A549 (cell line): ENCODE data around the gene DOC2A. TPM values are rescaled to one million over a fixed set of nuclear protein-coding genes. Genes with fewer than 3 reads are reported as not detected.

Source experiments
- ATAC-seq, 2 experiments: fragments of 200-7000 bp in 1 of 2; fragments of >200 bp in 1 of 2; cut with Nextera tagmentation in 1 of 2; cut with Tn5 transposase in 1 of 2; 3 replicates each; pipeline versions ENCODE4 v1.8.0 to v1.9.1; 2018 to 2020; ENCODE audit warnings: mild to moderate bottlenecking in 1 of 2, moderate library complexity in 1 of 2
- CTCF ChIA-PET: fragments of 300-600 bp; sonication (Branson Sonifier 250); formaldehyde crosslinking; extraction: SDS; loops from one replicate; lab custom pipeline; 2021; ENCODE audit warnings: antibody characterized with exemption, inconsistent platforms; lab: Yijun Ruan, JAX
- POLR2A ChIA-PET: fragments of 350-600 bp; formaldehyde crosslinking; extraction: SDS; loops from one replicate; lab custom pipeline; 2021; ENCODE audit warnings: antibody characterized with exemption, inconsistent platforms; lab: Yijun Ruan, JAX
- DNase-seq, 2 experiments: peaks; one replicate each; pipeline versions ENCODE4 v3.0.0 to v3.0.0-alpha.2; 2011 to 2016; ENCODE audit warnings: low read depth in 1 of 2, low spot score in 1 of 2
- FAIRE-seq: peaks from 2 replicates; lab custom pipeline; 2011; peaks lifted over from hg19 to GRCh38; lab: Jason Lieb, UNC
- H3K27ac ChIP-seq, 2 experiments: fragments of >200 bp; sonication (Bioruptor Twin); formaldehyde crosslinking; 3 replicates each; pipeline ENCODE4 v1.5.1; 2016 to 2017
- H3K4me1 ChIP-seq: fragments of >200 bp; sonication (Bioruptor Twin); formaldehyde crosslinking; 3 replicates; pipeline ENCODE4 v1.6.1; 2016
- H3K4me2 ChIP-seq: fragments of >200 bp; sonication (Bioruptor Twin); formaldehyde crosslinking; 3 replicates; pipeline ENCODE4 v1.6.1; 2016
- H3K4me3 ChIP-seq: fragments of >200 bp; sonication (Bioruptor Twin); formaldehyde crosslinking; 3 replicates; pipeline ENCODE4 v1.5.1; 2016
- H3K9me3 ChIP-seq: fragments of >200 bp; sonication (Bioruptor Twin); formaldehyde crosslinking; 3 replicates; pipeline ENCODE4 v1.6.1; 2016
- ATOH8 ChIP-seq: fragments of 250-450 bp; sonication (Bioruptor Pico); IDR thresholded peaks from 2 replicates; pipeline ENCODE4 v1.5.0; 2020; ENCODE audit warnings: low read depth, mild to moderate bottlenecking, moderate library complexity
- BCL3 ChIP-seq: fragments of >200 bp; sonication (Bioruptor Twin); formaldehyde crosslinking; IDR thresholded peaks from 3 replicates; pipeline ENCODE4 v1.6.1; 2016
- CBX2 ChIP-seq: fragments of 200-600 bp; sonication (generic); IDR thresholded peaks from 2 replicates; pipeline ENCODE4 v1.6.1; 2016; ENCODE audit warnings: low read depth, mild to moderate bottlenecking, borderline replicate concordance
- CBX8 ChIP-seq: fragments of 200-600 bp; sonication (generic); IDR thresholded peaks from 2 replicates; pipeline ENCODE4 v1.6.1; 2016
- E2F6 ChIP-seq: IDR thresholded peaks from 2 replicates; pipeline ENCODE4 v1.6.1; 2012; ENCODE audit warnings: low read depth, borderline replicate concordance
- HEYL ChIP-seq: fragments of 250-450 bp; sonication (Bioruptor Pico); IDR thresholded peaks from 2 replicates; pipeline ENCODE4 v1.8.0; 2021; ENCODE audit warnings: mild to moderate bottlenecking, moderate library complexity
- HOXA7 ChIP-seq: fragments of 250-450 bp; sonication (Bioruptor Pico); IDR thresholded peaks from 2 replicates; pipeline ENCODE4 v1.5.0; 2020; ENCODE audit warnings: mild to moderate bottlenecking, moderate library complexity
- KDM5A ChIP-seq: fragments of 200-600 bp; sonication (generic); IDR thresholded peaks from 2 replicates; pipeline ENCODE4 v1.6.1; 2016; ENCODE audit warnings: antibody characterized with exemption, mild to moderate bottlenecking
- MYC ChIP-seq: IDR thresholded peaks from 2 replicates; pipeline ENCODE4 v1.6.1; 2012; ENCODE audit warnings: mild to moderate bottlenecking, inconsistent platforms, low read length, improper control_type of control experiment, borderline replicate concordance
- NFE2L2 ChIP-seq: fragments of 150-350 bp; conservative IDR thresholded peaks from 2 replicates; pipeline ENCODE4 v1.6.1; 2014; ENCODE audit warnings: low read length
- RCOR1 ChIP-seq: fragments of 150-350 bp; IDR thresholded peaks from 2 replicates; pipeline ENCODE4 v1.6.1; 2014; ENCODE audit warnings: antibody characterized with exemption, low read length, low read depth
- SMC3 ChIP-seq: fragments of >200 bp; sonication (Bioruptor Twin); formaldehyde crosslinking; IDR thresholded peaks from 3 replicates; pipeline ENCODE4 v1.6.1; 2018; ENCODE audit warnings: inconsistent platforms
- TFCP2L1 ChIP-seq: fragments of 250-450 bp; sonication (Bioruptor Pico); IDR thresholded peaks from 2 replicates; pipeline ENCODE4 v1.5.0; 2021; ENCODE audit warnings: mild to moderate bottlenecking
- TP53 ChIP-seq: fragments of 250-450 bp; sonication (Bioruptor Pico); IDR thresholded peaks from 2 replicates; pipeline ENCODE4 v1.5.0; 2021; ENCODE audit warnings: mild to moderate bottlenecking, moderate library complexity
- ZFP36 ChIP-seq: fragments of 450-650 bp; IDR thresholded peaks from 2 replicates; pipeline ENCODE4 v1.6.1; 2014; ENCODE audit warnings: borderline replicate concordance; ENCODE audit not compliant: partially characterized antibody
- ZNF302 ChIP-seq: fragments of 250-450 bp; sonication (Bioruptor Pico); IDR thresholded peaks from 2 replicates; pipeline ENCODE4 v1.9.0; 2021; ENCODE audit warnings: inconsistent platforms, mild to moderate bottlenecking, moderate library complexity
- WGBS: methylation state at CpG from one replicate; pipeline ENCODE4 v1.1.6; 2017; ENCODE audit errors: missing lambda C conversion rate; 5-methylcytosine and 5-hydroxymethylcytosine counted together
- polyA plus RNA-seq, 4 experiments: library from polyadenylated mRNA; depleted of rRNA in 3 of 4; stranded (reverse); fragments of >200 nt; fragmentation: RNase III in 1 of 4; extraction: RNeasy Plus Mini Kit Qiagen cat#74134 plus additional on column Dnase treatment in 1 of 4; gene quantifications; 2 replicates in 3 of 4; 3 replicates in 1 of 4; pipeline ENCODE4 v1.2.3, GENCODE V29; 2011 to 2017
- TF ChIP-seq, protein P1 (sequence below): fragments of >200 bp; sonication (Bioruptor Twin); formaldehyde crosslinking; IDR thresholded peaks from 3 replicates; pipeline ENCODE4 v1.5.1; 2016

The DOC2A gene
- polyA plus RNA-seq, 2 of the 4 experiments (the other 2 are of a cell fraction), result 2.5 to 5.5 TPM

DNA sequence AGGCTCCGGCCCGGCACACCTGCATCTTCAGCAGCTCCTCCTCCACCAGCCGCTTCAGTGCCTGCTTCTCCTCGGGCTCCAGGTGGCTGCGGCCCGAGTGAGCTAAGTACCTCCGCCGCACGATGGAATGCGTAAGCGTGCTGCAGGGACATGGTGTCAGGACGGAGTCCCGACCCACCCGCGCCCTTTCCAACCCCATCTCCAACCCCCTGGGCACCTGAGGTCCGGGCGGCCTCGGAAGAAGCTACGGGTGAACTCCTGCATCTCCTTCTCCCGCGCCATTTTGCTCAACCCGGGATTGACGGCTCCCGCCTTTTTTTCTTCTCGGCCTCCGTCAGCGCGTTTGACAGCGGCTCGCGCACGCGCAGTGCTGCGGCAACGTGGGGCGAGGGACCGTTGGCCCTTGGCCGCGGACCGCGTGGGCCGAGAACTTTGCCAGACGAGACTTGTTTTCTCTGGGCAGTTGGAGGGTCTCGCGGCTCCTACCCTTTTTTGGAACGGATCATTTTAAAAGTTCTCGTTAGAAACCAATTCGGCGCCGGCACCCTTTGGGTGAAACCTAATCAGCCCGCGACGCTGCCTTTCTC lies 15.4 kb downstream of the DOC2A start, which contains the start of gene HIRIP3 (continued):
- peak; percentile 84 for TF ChIP-seq MYC
- no peak for TF ChIP-seq NFE2L2
- peak; percentile 54; the same call in 1 of the 2 replicates for TF ChIP-seq ATOH8 (CRISPR knock-in tag)

- no peaks in the 10 kb centered on the region for H3K9me3 ChIP-seq
- no peak for DNase-seq
- FAIRE-seq, result no peak
- ChIA-PET POLR2A (interaction anchor here (1.1 to 1.6 kb wide), 2 partner anchors 21 to 50 kb away, joined by 3 to 4 read pairs; partner anchors contain the start of gene TAOK2), CTCF (interaction anchor here (0.8 to 6.3 kb wide), 10 partner anchors 11 to 148 kb away, joined by 3 to 39 read pairs (median 3); no protein-coding TSS in a partner anchor)
- WGBS, result 59% methylated on average over 19 of the region's 24 CpGs
- peak overlapping the region; percentile 89 for H3K4me3 ChIP-seq
- H3K27ac ChIP-seq, result peak overlapping the region; percentile 94 to 97
- no peak for TF ChIP-seq CBX8
- TF ChIP-seq CBX2, result no peak
- TF ChIP-seq RCOR1, result no peak
- no peak for TF ChIP-seq BCL3
- TF ChIP-seq TFCP2L1 (CRISPR knock-in tag), result no peak
- TF ChIP-seq, protein P1, sequence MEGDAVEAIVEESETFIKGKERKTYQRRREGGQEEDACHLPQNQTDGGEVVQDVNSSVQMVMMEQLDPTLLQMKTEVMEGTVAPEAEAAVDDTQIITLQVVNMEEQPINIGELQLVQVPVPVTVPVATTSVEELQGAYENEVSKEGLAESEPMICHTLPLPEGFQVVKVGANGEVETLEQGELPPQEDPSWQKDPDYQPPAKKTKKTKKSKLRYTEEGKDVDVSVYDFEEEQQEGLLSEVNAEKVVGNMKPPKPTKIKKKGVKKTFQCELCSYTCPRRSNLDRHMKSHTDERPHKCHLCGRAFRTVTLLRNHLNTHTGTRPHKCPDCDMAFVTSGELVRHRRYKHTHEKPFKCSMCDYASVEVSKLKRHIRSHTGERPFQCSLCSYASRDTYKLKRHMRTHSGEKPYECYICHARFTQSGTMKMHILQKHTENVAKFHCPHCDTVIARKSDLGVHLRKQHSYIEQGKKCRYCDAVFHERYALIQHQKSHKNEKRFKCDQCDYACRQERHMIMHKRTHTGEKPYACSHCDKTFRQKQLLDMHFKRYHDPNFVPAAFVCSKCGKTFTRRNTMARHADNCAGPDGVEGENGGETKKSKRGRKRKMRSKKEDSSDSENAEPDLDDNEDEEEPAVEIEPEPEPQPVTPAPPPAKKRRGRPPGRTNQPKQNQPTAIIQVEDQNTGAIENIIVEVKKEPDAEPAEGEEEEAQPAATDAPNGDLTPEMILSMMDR, result no peak
- ATAC-seq, result peak; percentile 10; a peak in 5 of 6 replicates
- peaks cover 14% of the 10 kb centered on the region for H3K4me1 ChIP-seq
- peak overlapping the region; percentile 92 for H3K4me2 ChIP-seq
Measured at GRCh38 chr16:29994600-29995323, 16.1 kb downstream of the DOC2A start.

DNA sequence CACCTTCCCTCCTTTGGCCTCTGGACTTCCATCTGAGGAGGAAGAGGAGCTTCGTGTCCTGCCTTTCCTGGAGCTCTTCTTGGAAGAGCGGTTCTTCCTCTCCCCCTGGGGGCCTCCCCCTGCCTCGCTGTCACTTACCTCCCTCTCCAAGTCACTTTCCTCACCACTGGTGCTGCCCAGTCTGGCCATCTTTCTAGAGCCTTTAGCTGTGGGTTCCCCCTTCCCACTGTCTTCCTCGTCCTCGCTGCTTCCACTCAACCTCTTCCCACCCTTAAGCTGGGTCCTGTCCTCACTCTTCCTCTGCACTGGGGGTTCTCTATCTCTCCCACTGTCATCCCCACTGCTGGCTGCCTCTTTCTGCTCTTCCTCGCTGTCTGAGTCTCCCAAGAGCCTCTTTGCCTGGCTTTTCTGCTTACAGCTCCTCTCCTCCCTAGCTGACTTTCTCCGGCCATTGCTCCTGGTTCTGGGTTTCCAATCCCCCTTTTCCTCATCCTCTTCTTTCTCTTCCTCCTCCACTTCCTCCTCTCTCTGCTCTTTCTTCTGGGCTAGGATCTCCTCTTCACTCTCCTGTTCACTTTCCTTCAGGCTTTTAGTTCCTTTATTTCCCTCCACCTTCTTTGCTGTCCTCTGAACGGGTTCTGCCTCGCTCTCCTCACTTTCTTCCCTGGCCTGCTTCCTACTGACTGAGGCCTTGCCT lies 16.8 kb downstream of the DOC2A start:
- ChIA-PET CTCF (interaction anchor here (0.9 to 6.3 kb wide), 11 partner anchors 10 to 147 kb away, joined by 3 to 39 read pairs (median 4); no protein-coding TSS in a partner anchor), POLR2A (interaction anchor here (0.8 to 1.2 kb wide), 3 partner anchors 9 to 71 kb away, joined by 3 to 6 read pairs (median 3); partner anchors contain the start of gene TAOK2)
- Histone ChIP-seq H3K4me3 (no peak overlapping the region), H3K9me3 (no peaks in the 10 kb centered on the region), H3K27ac (peak overlapping the region in 1 of 2 experiments; percentile 97; a peak in 1 of 6 replicates), H3K4me2 (peak overlapping the region; percentile 92; the same call in 2 of the 3 replicates), H3K4me1 (peaks cover 14% of the 10 kb centered on the region)
- 97% methylated on average over 9 of the region's 9 CpGs for WGBS
- FAIRE-seq, result no peak
- no peak for ATAC-seq
- TF ChIP-seq KDM5A, result no peak
- DNase-seq, result no peak

DNA sequence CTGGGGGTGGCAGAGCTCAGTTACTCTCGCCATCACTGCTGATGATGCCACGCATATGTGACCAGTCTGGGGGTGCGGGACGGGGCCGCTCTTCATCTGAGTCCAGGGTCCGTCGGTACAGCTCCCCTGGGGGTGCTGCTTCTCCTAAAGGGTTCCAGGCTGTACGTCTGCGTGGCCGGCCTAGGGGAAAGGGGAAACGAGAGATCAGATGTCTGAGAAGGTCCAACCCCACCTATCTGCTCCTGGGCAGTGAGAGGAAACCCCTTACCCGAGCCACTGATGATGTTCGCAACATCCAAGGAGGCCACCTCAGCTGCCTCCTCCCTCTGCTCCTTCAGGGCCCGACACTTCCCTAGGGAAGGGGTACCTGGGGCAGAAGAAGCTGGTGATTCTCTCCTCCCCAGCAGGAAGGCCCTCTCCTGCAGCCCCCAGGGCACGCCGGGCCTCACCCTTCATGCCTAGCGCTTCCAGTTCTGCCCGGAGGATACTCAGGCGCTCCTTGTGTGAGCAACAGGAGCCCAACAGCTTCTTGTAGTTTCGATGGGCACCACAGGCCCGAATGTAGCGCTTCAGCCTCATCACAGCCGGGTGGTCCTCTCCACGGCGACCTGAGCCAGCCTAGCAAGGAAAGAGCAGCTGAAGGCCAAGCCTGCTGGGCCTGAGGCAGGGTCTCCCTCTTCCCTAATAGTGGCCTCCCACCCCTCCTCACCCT lies 17.5 kb downstream of the DOC2A start:
- Histone ChIP-seq H3K4me2 (no peak overlapping the region), H3K4me1 (peaks cover 14% of the 10 kb centered on the region), H3K4me3 (no peak overlapping the region), H3K27ac (no peak overlapping the region), H3K9me3 (no peaks in the 10 kb centered on the region)
- ChIA-PET POLR2A (interaction anchor here (0.8 to 1.2 kb wide), 3 partner anchors 8 to 71 kb away, joined by 3 to 6 read pairs (median 3); partner anchors contain the start of gene TAOK2), CTCF (interaction anchor here (0.6 to 6.3 kb wide), 14 partner anchors 10 to 398 kb away, joined by 3 to 39 read pairs (median 4); no protein-coding TSS in a partner anchor)
- FAIRE-seq (no peak), ATAC-seq (no peak), DNase-seq (no peak)
- 94% methylated on average over 25 of the region's 25 CpGs for WGBS
- TF ChIP-seq BCL3 (no peak), ZFP36 (no peak), MYC (no peak), HOXA7 (CRISPR knock-in tag) (no peak), HEYL (CRISPR knock-in tag) (no peak), SMC3 (no peak), TP53 (no peak), ZNF302 (CRISPR knock-in tag) (no peak), E2F6 (no peak)
- TF ChIP-seq, protein P1, result no peak
